GM19193 (cell line): ENCODE data around the gene IQSEC1.

Experiments
- POLR2A ChIP-seq: IDR thresholded peaks from 4 replicates; pipeline ENCODE4 v1.6.1; 2011; ENCODE audit not compliant: insufficient read depth, insufficient read length; ENCODE audit errors: extremely low read depth

IQSEC1 gene

DNA sequence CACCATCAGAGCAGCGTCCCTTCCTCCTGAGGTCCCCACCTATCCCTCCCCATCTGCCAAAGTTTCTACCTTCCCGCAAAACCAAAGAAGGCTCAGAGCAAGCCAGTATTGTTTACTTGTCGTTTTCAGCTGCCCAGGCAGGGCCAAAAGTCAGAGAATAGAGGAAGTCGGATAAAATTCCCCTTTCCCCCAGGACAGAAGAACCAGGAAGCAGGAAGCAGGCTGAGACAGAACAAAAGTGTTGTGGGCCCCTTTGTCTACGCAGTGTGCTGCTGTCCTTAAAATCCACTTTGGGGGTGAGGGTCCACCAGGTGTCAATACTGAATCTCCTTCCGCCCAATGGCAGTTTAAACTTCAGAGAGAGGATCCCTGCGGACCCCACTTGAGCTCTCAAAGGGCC, 213.4 kb downstream of the IQSEC1 start:
- TF ChIP-seq POLR2A, result no peak

DNA sequence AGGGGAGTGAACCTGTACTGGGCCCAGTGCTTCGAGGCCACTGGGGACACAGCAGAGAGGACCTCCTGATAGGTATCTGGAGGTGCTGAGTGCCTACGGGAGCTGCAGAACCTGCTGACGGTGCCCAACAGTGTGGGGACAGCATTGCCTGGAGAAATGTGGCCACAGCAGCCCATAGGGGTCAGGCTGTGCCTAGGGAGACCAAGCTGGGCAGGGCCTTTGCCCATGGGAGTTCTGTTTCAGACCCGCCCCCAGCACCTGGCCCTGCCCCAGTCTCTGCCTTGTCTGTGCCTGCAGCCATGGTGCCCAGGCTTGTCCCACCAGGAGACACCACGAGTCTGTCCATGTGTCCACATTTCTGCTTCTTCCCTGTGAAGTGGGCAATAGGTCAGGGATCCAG, 216.6 kb downstream of the IQSEC1 start:
- TF ChIP-seq POLR2A, result no peak

DNA sequence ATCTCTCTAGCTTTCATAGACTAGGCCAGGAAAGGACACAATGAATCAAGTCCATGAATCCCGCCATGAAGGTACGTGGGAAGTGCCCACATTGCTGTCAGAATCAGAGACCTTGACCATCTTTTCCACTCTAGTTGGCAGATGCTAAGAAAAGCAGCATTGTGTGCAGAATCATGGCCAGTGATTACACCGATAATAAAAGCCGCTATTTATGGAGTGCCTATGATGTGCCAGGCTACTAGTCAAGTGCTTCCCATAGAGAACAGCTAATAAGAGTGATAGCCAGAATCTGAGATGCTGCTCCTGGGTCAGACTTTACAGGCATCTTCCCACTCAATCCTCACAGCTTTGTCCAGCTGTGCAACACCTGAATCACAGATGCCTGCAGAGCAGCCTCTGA, 218.7 kb downstream of the IQSEC1 start:
- no peak for TF ChIP-seq POLR2A

DNA sequence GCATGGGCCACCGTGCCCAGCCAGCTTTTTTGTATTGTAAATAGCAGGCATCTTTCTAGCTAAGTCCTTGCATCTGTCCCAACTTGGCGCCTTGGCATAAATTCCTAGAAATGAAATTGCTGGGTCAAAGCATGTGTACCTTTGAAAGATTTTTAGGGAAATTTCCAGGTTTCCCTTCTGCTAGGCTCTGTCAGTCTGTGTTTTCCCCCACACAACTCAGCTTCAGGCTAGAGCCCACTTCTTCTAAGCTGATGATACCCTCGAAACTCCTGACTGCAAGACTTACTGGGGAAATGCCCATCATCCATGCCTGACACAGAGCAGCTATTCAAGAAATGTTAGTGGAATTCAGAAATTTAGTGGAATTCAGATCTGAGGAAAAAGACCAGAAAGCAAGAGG, 221.0 kb downstream of the IQSEC1 start:
- no peak for TF ChIP-seq POLR2A
